Stimulated activated CD4-positive, alpha-beta T cell treated with anti-CD3 and anti-CD28 coated beads, TNF-alpha, amount 100 ng/mL, for 48 hours (primary cell): ENCODE results near the gene PHF19.

Source experiments
- DNase-seq, 3 donors: peaks; one replicate each; pipeline ENCODE4 v3.0.0-alpha.2; 2020; ENCODE audit warnings: low read depth in 3 of 3

Gene PHF19

DNA sequence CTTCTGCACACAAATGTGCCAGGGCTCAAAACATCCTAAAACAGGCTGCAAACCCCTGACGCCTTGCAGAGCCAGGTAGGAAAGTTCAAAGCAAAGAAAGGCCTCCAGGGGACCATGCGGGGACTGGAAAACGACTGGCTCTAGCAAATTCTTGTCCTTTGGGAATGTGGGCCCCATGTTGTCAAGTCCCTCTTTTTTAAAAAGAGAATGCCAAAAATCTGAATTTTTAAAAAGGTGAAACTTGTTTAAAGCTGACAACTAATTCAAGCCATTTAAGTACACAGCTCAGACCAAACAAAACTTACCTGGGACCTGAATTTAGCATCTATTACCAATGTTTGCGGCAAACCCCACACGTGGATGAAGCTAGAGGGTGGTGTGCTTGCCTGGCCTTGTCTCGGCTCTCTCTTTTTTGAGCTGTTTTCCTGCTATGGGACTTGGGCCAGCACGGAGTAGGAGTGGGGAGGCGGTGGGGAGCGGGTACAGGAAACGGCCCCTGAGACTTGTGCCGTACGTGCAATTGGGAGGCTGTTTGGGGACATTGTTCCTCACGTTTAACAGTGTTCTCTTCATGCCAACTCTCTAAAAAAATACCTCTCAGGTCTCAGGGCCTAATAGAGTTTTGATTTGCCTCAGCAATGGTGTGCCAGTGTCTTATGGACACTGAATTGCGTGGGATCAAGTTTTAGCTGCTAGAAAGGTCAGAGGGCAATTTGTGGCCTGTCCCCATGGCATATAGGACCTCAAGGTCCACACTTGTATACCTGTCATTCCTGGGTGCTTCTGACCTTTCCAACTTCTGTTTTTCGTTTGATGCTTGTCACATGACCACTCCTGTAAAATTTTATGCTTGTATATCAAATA is 15.1 kb upstream of the PHF19 start:
- DNase-seq: no peak

DNA sequence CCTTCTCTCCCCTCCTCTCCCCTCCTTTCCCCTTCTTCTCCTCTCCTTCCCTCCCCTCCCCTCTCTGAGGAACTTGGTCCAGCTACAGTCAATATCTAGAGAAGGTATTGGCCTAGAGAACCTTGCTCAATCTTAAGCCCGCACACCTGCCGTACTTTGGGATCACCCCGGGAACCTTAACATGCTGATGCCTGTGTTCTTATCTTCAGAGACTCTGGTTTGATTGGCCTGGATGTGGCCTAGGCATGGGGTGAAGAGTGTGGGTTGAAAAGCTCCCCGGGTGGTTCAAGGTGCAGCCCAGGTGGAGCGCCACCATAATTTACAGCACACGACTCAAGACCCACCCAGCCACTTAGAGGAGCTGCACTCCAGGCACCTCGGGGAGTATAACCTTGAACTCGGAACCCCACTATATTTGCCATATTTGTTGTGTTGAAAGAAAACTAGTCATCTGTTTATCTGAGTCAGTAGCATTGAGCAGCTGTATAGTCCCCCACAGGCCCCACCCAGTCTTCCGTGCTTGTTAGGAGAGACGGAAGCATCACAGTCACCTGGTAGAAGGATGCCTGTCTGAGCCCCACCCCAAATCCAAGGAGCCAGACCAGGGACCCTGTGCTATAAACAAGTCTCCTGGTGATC is 14.4 kb upstream of the PHF19 start:
- DNase-seq: peak in 1 of 3 donors; percentile 60

DNA sequence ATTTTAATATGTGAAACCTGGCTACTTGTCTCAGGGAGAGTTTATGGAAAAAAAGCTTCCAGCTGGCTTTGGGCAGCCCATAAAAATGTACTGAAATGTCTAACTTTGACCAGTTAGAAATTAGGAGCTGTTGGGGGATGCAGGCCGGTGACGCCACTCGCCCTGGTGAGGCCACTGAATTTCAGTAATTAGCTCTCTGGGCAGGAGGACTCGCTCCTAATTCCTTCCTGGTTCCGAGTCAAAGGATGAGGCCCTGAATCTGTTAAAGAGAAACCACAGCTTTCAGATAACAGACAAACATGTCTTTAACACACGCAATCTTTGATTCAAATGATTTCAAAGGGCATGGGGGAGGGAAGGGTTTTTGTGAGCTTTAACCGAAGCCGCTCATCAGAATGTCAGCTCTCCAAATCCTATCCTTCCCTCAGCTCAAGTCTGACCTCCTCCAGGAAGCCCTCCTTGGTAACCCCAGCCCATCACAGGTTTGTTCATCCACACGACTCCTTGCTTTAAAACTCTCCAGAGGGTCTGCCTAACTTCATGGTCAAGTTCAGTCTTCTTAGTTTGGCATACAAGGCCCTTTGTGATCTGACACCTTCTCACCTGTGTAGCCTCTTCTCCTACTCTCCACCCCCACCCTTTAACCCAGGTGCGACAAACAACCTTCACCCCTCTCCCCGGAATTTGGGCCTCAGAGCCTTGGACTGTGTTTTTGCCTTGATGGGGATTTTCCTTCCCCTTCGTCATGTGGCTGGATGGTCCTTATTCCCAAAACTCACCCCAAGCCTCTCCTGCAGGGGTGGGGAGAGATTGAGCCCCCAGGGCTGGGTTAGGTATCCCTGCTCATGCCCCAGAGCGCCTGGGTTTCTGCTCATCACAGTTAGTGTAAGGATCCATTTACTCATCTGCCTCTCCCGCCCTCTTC is 13.6 kb upstream of the PHF19 start:
- no peak for DNase-seq

DNA sequence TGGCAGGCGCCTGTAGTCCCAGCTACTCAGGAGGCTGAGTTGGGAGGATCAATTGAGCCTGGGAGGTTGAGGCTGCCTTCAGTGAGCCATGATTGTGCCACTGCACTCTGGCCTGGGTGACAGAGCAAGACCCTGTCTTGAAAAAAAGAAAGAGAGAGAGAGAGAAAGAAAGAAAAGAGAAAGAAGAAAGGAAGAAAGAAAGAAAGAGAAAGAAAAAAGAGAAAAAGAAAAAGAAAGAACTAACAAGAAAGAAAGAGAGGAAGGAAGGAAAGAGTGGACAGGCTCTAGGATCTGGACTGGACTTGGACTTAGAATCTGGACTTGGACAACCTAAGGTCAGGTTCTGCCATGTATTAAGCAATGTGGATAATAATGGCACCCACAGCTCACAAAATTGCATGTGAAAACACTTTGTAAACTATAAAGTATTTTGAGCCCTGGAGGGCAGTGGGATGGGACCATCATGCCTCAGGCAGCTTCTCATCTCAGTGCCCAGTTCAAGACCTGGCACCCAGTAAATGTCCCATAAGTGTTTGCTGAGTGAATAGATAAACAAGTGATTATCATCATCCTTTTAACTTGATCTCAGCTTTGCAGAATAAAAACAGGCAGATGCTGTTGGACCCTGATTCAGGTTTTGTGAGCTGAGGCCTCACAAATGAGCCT is 12.8 kb upstream of the PHF19 start:
- DNase-seq: no peak

DNA sequence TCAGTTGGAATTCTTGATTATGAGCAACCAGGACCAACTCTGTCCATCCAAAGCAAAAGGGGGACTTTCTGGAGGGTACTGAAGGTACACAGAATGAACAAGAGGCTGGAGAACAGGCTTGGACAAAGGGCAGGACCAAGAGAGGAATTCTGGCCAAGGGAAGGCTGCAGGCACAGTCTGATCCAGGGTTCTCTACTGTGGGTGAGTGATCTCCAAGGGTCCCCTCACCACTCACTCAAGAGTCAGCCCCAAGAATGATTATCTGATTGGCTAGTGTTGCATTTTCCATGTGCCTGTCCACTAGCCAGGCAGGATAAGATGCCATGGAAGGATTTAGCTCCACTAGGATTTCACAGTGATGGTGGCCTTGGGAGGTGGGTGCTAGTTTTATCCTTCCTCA is 11.6 kb upstream of the PHF19 start:
- no peak for DNase-seq

DNA sequence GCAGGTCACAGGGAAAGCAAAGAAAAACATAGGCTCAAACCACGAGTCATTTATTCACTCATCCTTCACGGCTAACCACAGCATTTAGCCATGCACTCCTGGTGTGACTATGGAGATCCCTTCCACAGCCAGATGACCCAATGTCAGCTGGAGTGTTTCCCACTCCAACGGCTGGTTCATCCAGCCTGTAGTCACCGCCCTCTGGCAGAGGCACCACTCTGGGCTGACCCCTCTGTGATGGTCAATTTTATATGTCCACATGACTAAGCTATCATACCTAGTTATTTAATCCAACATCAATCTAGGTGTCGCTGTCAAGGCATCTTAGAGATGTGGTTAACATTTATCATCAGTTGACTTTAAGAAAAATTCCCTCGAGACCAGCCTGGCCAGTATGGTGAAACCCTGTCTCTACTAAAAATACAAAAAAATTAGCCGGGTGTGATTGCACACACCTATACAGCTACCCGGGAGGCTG is 9.5 kb upstream of the PHF19 start:
- DNase-seq: no peak

DNA sequence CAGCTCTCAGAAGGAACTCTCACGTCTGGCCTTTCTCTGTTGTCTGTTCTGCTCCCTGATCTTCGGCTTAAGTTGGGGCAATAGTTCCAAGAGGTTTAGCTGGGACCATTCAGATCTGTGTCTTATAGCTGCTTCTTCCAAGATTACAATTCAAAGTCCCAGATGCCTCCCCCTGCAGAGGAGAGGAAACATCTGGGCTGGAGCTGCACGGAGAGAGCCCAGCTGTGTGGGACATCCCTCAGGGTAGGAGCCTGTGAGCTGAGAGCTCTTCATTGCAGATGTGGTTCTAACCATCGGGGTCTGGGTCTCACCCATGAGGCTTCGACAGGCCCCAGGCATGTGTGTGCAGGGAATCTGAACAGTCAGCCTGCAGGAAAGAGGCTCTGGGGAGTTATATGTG is 9.0 kb upstream of the PHF19 start:
- no peak for DNase-seq

DNA sequence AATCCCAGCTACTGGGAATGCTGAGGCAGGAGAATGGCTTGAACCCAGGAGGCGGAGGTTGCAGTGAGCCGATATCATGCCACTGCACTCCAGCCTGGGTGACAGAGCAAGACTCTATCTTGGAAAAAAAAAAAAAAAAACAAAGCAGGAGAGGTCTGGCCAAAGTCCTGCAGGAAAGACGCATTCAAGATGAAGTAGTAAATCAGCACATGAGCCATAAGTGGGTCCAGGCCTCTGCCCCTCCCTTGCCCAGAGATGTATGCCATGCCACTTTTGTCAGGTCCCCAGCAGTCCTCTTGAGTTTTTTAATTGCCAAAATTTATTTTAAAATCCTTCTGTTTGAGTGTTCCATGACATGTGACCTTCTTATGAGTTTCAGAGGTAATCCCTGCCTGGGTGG is 8.5 kb upstream of the PHF19 start:
- DNase-seq: no peak

DNA sequence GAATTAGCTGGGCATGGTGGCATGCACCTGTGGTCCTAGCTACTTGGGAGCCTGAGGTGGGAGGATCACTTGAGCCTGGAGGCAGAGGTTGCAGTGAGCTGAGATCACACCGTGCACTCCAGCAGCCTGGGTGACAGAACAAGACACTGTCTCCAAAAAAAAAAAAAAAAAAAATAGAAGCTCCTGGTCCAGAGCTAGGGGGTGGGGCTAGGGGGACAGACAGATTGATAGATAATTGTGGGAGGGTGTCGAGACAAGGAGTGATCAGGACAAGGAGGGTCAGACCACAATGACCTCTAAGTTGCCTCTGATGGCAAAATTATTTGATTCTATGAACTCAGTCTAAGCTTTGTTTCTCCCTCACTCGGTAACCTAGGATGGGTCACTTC is 6.6 kb upstream of the PHF19 start:
- no peak for DNase-seq

DNA sequence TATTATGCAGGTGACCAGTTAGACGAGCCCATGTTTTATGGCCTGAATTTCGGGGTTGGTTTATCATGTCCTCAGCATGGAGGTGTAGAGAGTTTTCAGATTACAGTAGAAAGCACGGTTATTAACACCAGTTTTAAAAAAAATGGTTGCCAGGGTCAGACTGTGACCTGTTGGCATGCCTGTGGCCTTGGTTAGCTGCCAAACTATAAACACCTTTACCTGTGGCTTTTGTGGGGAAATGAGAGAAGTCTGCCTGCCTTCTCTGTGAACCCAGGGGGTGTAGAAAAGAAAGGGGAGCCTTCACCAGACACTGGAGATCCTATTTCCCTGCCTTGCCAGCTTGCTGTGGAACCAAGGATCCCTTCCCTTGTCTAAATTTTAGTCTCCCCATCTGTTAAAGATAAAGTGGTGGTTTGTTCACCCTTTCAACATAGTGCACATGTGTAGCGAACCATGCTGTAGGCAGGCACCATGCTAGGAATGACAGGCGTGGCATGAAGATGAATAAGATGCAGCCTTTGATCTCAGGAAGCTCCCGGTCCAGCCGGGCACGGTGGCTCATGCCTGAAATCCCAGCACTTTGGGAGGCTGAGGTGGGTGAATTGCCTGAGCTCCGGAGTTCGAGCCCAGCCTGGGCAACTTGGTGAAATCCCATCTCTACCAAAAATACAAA is 6.1 kb upstream of the PHF19 start:
- no peak for DNase-seq

DNA sequence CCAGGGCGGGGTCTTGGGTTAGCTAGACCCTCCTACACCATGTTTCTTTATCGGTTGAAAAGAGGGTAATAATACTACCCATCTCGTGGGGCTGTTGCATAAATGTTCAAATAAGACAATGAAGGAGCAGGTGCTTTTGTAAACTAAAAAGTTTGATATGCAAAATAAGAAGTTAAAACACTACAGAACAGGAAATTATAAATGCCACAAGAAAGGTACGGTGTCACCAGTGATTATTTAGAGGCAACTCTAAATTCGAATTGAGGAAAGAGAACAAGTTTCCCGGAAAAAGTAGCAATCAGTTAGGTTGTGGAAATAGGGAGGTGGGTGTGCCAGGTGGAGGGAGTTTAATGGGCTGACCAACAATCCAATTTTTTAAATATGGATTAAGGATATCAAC is 2.5 kb upstream of the PHF19 start:
- no peak for DNase-seq

DNA sequence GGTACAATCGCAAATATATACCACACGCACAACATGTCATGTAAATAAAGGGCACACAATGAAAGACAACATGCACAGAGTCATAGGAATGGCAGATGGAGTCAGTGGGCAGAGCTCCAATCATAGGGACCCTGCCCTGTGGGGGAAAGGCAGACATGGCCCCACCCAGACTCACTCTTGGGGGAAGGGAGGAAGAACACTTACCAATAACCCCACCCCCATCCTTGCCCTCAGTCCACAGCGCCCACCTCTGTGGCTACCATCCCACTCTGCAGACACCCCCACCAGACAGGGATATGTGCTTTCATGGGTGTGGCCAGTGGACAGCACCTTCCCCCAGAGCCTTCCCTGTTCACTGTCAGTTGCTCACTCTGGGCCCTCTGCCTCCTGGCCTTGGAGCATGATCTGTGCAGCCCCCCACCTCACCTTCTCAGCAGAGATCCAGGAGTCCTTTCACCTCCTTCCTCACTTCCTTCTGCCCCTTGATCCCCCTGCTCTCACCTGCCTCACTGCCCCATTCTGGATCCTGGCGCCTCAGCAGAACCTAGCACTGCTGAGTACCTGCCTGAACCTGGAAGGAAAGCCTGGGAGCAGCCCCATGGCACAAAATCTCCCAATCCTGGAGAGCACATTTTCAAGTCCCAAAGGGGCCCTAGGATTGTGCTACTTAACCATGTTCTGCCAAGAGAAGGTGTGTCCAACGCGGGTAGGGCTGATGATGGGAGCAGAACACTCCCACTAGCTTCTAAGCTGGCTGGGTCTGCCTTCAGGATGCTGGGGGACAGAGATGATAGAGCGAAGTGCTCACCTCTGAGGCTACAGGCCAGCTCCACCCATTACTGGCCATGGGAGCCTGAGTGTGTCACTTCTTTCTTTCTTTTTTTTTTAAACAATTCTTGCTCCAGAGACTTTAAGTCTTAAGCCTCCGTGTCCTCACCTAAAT is 1.5 kb upstream of the PHF19 start:
- DNase-seq: no peak

DNA sequence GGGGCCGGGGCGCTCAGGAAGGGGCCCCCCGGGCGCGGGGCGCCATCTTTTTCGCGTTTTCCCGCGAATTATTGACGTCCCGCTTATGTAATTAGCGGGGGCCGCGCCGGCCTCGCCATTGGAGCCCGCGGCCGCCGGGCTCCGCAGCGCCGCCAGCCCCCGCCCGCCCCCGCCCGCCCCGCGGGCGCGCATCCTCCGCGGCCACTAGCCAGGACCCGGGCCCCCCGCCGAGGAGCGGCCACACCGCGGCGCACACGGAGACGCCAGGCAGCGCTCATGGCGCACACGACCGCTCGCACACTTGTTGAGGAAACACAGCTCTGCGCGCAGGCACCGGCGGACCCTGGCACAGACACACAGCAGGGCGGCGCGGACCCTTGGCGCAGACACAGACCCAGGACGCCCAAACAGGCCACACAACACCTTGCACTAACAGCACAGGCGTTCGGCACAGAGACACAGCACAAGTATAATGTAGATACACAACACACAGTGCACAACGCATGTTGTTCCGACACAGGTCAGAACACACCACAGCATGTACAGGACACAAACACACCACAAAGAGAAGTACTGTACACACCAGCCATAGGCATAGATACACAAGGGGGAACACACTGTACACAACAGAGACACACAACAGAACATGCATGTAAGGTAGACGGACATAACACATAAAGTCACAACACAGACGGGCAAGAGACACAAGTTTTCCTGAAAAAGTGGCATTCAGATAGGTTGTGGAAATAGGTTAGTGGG is 467 bp upstream of the PHF19 start:
- peak; percentile 59 to 70 (median 70) for DNase-seq

DNA sequence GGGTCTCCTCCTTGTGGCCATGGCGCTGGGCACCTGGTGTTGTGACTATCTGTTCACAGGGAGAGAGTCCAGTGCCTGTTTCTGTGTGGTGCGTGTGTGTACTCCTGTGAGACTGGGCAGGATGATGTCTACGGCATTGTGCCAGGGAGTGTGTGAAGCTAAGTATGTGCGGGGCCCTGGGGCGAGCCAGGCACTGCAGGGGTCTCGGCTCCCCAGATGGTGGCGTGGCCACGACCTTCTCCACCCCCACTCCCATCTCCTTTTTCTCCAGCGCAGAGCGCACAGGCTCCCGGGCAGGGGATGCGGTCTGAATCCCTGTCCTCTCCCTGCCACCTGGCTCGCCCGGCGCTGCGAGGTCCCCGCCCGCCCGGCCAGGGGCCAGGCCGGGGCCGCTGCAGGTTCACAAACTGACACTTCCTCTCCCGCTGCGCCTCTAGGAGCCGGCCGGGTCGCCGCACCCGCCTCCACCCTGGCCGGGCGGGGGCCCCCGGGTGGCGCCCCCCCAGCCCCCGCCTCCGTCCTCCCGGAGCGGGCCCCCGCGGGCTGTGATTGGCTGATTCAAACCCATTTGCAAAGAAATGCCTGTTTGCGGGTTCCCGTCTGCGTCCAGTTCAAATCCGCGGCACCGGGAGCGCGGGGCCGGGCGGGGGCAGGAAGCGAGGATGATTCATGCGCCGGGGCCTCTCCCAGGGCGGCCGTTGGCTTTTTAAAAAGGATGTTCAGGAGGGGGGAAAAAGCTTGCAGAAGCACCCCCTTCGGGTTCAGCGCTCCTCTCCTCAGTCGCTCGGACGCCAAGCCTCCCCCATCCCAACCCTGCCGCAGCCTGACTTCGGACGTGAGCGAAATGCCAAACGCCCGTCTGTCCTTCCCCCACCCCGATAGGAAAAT is 790 bp downstream of the PHF19 start:
- peak; percentile 82 to 87 (median 85) for DNase-seq

DNA sequence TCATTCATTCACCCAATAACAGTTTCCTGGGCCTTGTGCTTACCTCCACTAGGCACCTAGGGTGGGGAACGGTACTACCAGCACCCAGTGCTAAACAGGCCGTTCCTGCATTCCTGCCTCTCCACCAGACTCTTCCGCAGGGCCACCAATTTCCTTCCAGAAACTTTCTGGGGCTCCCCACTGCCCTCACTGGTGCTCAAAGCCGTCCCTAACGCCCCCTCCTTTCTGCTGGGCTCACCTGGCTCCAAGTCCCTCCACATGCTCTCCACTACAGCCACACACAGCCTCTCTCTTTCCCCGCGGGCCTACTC is 1.4 kb downstream of the PHF19 start:
- no peak for DNase-seq

DNA sequence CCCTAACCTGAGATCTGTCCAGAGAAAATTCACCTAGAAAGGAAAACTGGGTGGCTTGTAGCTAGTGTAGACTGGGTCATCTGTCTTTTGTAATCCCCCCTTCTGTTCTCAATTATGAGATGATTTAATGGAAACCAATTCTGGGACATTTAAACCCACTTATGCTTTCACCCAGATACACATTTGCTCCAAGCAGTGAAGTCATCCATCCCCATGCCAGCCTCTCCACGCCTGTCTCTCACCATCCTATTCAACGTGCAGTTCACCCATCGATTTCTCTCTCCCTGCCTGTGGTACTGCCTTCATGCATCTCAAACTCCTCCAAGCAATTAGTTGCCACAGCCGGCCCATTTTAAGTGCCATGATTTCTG is 1.8 kb downstream of the PHF19 start:
- DNase-seq: no peak

DNA sequence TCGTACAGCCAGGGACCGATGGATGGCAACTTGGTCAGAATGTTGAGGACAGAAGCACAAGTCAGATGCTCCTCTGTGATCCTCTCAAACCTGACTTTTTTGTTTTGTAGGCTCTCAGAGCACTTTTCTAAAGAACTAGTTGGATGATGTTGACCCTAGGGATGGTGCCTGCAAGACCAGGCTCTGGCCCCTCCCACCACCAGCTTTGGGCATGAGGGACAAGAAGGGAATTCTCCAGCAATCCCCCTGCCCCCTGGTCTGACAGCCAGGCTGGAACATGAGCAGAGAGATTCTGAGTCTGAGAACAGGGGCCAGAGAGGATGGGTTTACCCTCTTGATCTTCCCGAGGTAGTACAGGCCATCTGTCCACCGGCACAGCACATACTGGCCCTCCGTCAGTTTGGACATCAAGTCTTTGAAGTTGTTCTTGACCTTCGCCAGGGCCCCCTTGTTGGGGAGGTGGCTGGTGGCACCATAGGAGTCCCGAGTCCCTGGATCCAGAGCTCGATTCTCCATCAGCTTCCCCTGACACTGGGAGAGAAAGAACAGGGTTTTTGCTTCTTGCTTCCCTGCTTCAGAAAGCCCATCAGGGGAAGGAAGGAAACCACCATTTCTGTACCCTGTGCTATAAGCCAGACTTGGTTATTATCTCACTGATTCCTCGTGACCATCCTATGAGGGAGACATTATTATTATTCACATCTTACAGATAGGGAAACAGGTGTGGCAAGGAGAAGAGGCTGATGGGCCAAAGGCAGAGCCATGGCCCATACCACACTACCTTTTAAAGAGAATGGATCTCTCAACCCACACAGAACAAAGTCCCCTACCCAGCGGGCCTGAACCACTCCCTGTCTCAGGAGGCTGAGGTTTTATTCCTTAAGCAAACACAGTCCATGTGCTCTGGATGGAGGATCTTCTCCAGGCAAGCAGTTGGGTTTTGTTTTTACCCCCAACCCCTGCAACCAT is 2.5 kb downstream of the PHF19 start:
- DNase-seq: no peak
